ENCODE data around the gene HS6ST2.

DNA sequence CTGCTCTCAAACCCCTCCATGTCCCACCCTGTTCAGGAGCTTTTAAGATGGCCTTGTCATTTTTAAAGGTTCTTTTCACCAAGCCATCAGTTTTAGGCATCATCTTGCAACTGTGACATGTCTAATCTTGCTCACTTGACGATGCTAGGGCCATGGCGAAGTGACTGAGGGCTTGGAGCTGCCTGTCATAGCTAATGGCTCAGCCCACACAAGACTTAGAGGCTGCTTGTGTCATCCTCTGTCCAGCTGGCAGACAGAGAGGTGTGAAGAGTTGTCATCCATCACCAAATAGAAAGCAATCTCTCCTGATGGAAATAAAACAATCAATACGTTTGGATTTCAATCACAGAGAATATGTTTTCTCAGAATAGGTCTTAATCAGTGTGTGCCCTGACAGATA is 194.9 kb downstream of the HS6ST2 start:
- TF ChIP-seq EZH2 (IDR thresholded peaks at IDR 0.05): no peak
- TF ChIP-seq, protein P1, sequence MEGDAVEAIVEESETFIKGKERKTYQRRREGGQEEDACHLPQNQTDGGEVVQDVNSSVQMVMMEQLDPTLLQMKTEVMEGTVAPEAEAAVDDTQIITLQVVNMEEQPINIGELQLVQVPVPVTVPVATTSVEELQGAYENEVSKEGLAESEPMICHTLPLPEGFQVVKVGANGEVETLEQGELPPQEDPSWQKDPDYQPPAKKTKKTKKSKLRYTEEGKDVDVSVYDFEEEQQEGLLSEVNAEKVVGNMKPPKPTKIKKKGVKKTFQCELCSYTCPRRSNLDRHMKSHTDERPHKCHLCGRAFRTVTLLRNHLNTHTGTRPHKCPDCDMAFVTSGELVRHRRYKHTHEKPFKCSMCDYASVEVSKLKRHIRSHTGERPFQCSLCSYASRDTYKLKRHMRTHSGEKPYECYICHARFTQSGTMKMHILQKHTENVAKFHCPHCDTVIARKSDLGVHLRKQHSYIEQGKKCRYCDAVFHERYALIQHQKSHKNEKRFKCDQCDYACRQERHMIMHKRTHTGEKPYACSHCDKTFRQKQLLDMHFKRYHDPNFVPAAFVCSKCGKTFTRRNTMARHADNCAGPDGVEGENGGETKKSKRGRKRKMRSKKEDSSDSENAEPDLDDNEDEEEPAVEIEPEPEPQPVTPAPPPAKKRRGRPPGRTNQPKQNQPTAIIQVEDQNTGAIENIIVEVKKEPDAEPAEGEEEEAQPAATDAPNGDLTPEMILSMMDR (IDR thresholded peaks at IDR 0.05 in 2 of 3, conservative IDR thresholded peaks at IDR 0.05 in 1 of 3; ENCODE audit: borderline replicate concordance in 1 of 3, insufficient read depth in 1 of 3, low read depth in 2 of 3, low read length in 2 of 3): no peak
- no peak for TF ChIP-seq SRF (IDR thresholded peaks at IDR 0.05; ENCODE audit: low read depth)
- no peak for TF ChIP-seq ZNF274 (IDR thresholded peaks at IDR 0.05; ENCODE audit: low read depth, low read length)
- TF ChIP-seq EZH2phosphoT487 (IDR thresholded peaks at IDR 0.05; ENCODE audit: borderline replicate concordance): no peak
- TF ChIP-seq POLR2A (IDR thresholded peaks at IDR 0.05; ENCODE audit: borderline replicate concordance, extremely low read depth, insufficient read depth, insufficient read length): no peak
- TF ChIP-seq, protein P2, sequence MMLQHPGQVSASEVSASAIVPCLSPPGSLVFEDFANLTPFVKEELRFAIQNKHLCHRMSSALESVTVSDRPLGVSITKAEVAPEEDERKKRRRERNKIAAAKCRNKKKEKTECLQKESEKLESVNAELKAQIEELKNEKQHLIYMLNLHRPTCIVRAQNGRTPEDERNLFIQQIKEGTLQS (IDR thresholded peaks at IDR 0.05): no peak

All from HCT116 (cell line).